ENCODE measurements around the gene CDH5.

CDH5 gene

GRCh38 chr16:66377324-66377723 lies 10.8 kb downstream of the CDH5 start:
- H3K36me3 ChIP-seq (ENCODE audit: insufficient read depth, low read length), result no peaks in the 10 kb centered on the region
- no peaks in the 10 kb centered on the region for H3K27me3 ChIP-seq (ENCODE audit: insufficient read depth, low read length)
- no peak overlapping the region for H3K4me3 ChIP-seq (ENCODE audit: low read length)
- peaks cover 8% of the 10 kb centered on the region for H3K4me1 ChIP-seq (ENCODE audit: insufficient read depth, low read length)
- H3K27ac ChIP-seq (ENCODE audit: low read depth, low read length), result no peak overlapping the region
- no peak overlapping the region for H3K9ac ChIP-seq (ENCODE audit: low read depth, low read length)
- WGBS, result 97% methylated on average over 3 of the region's 3 CpGs
- no peaks in the 10 kb centered on the region for H3K9me3 ChIP-seq (ENCODE audit: insufficient read depth, low read depth, low read length)

DNA sequence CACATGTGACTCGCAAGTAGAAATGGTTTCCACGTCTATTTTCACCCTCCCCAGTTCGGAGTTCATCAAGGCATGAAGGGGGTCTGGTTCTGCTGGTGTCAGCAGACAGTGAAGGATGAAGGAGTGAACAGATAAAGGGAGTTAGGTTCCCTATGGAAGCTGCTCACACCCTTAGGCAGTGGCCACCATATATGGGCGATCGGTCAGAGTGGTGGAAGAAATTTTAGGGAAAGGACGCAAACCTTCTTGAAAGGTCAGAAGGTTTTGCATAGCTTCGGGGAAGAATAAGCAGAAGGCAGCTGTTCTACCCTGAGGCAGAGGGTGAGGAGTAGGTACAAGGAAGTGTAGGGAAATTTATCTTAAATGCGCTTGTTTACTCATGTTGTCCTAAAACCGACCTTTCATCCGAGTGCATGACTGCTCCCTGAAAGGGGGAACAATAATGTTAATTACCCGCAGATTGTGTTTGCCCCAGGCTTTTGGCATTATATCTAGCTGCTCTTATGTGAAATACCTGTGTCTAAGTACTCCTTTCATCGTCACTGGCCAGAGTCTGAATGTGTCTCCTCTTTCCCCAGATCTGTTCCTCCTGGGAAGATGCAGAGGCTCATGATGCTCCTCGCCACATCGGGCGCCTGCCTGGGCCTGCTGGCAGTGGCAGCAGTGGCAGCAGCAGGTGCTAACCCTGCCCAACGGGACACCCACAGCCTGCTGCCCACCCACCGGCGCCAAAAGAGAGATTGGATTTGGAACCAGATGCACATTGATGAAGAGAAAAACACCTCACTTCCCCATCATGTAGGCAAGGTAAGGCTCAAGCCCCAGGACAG lies 12.5 kb downstream of the CDH5 start:
- no peak overlapping the region for H3K4me3 ChIP-seq (ENCODE audit: low read length)
- 90% methylated on average over 18 of the region's 18 CpGs for WGBS
- H3K9ac ChIP-seq (ENCODE audit: low read depth, low read length), result no peak overlapping the region
- no peaks in the 10 kb centered on the region for H3K36me3 ChIP-seq (ENCODE audit: insufficient read depth, low read length)
- no peaks in the 10 kb centered on the region for H3K9me3 ChIP-seq (ENCODE audit: insufficient read depth, low read depth, low read length)
- H3K27me3 ChIP-seq (ENCODE audit: insufficient read depth, low read length), result no peaks in the 10 kb centered on the region
- no peak overlapping the region for H3K27ac ChIP-seq (ENCODE audit: low read depth, low read length)
- peaks cover 18% of the 10 kb centered on the region for H3K4me1 ChIP-seq (ENCODE audit: insufficient read depth, low read length)

- H3K27ac ChIP-seq (ENCODE audit: low read depth, low read length), result no peak overlapping the region
These were observed 13.1 kb downstream of the CDH5 start for GRCh38 chr16:66379571-66379941.

DNA sequence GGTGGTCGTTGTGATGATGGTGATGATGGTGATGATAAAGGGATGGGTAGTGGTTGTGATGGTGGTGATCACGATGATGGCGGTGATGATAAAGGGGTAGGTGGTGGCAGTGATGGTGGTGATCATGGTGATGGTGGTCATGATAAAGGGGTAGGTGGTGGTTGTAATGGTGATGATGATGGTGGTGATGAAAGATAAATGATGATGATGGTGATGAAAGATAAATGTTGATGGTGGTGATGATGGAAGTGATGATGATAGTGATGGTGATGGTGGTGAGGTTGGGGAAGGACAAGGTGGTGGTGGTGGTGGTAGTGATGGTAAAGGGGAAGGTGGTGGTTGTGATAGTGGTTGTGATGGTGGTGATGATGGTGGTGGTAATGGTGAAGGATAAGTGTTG lies 13.9 kb downstream of the CDH5 start:
- Histone ChIP-seq H3K9me3 (ENCODE audit: insufficient read depth, low read depth, low read length) (no peaks in the 10 kb centered on the region), H3K9ac (ENCODE audit: low read depth, low read length) (no peak overlapping the region), H3K27ac (ENCODE audit: low read depth, low read length) (no peak overlapping the region), H3K4me1 (ENCODE audit: insufficient read depth, low read length) (peaks cover 18% of the 10 kb centered on the region), H3K4me3 (ENCODE audit: low read length) (no peak overlapping the region), H3K36me3 (ENCODE audit: insufficient read depth, low read length) (no peaks in the 10 kb centered on the region), H3K27me3 (ENCODE audit: insufficient read depth, low read length) (no peaks in the 10 kb centered on the region)
- WGBS, result 60% methylated on average over 3 of the region's 3 CpGs

More at GRCh38 chr16:66379571-66379941, 13.1 kb downstream of the CDH5 start:
- Histone ChIP-seq H3K36me3 (ENCODE audit: insufficient read depth, low read length) (no peaks in the 10 kb centered on the region), H3K9me3 (ENCODE audit: insufficient read depth, low read depth, low read length) (no peaks in the 10 kb centered on the region), H3K4me1 (ENCODE audit: insufficient read depth, low read length) (peaks cover 18% of the 10 kb centered on the region), H3K4me3 (ENCODE audit: low read length) (no peak overlapping the region), H3K9ac (ENCODE audit: low read depth, low read length) (no peak overlapping the region), H3K27me3 (ENCODE audit: insufficient read depth, low read length) (no peaks in the 10 kb centered on the region)
- WGBS, result 93% methylated on average over 3 of the region's 3 CpGs

DNA sequence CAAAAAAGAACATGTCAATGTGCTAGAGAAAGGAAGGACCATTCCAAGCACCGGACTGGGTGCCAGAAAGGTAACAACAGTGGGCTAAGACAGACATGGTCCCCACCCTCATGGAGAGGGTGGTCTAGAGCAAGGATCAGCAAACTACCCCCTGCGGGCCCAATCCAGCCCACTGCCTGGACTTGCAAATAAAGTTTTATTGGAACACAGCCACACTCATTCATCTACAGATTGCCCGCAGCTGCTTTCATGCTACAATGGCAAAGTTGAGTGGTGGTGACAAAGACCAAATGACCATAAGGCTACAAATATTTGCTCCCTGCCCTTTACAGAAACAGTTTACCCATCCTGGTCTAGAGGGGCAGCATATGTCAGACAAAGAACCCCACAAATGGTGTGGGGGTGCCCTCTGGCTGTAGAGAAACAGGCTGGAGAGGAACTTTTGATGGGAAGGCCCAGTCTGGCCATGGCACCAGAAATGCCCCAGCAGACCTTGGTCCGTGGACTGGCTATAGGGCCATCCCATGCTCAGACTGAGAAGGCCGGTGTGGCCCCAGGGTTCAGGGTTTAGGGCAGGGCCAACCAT lies 15.2 kb downstream of the CDH5 start:
- no peaks in the 10 kb centered on the region for H3K9me3 ChIP-seq (ENCODE audit: insufficient read depth, low read depth, low read length)
- no peak overlapping the region for H3K9ac ChIP-seq (ENCODE audit: low read depth, low read length)
- no peaks in the 10 kb centered on the region for H3K27me3 ChIP-seq (ENCODE audit: insufficient read depth, low read length)
- H3K27ac ChIP-seq (ENCODE audit: low read depth, low read length), result no peak overlapping the region
- WGBS, result 56% methylated on average over 5 of the region's 5 CpGs
- H3K36me3 ChIP-seq (ENCODE audit: insufficient read depth, low read length), result no peaks in the 10 kb centered on the region
- peaks cover 12% of the 10 kb centered on the region; the same call in 1 of the 2 replicates for H3K4me1 ChIP-seq (ENCODE audit: insufficient read depth, low read length)
- no peak overlapping the region for H3K4me3 ChIP-seq (ENCODE audit: low read length)

DNA sequence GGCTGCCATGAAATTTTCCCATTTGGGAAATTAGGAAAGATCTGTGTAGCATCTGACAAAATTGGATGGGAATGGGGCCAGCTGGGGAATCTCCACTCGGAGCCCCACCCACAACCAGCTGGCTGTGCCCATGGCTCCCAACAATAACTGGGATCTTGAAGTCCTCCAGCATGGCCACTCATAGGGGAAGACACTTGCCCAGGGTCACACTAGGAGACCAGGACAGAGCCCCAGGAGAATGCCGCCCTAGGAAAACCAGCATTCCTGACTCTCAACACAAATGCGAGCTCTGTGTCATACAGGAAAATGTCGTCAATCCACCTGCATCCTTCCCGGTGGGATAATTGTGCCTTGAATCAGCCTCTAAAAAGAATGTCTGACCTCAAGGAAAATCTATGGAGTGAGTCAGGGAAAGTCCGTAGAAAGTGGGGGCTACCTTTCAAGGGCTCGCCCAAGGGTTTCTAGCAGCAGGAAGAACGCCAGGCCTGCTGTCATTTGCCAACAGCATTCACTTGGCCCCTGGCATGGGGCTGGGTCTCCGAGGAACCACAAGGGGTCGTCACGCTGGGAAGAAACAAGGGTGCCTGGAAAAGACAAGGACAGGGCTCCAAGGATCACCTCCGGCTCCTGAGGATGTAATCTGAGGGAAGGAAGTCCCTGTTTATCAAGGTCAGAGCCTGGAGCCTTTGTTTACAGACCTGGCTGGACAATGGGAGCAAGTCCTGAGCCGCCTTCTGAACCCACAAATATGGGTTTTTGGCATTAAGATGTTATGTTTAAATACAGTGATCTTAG lies 15.9 kb downstream of the CDH5 start:
- Histone ChIP-seq H3K36me3 (ENCODE audit: insufficient read depth, low read length) (no peaks in the 10 kb centered on the region), H3K4me1 (ENCODE audit: insufficient read depth, low read length) (peaks cover 10% of the 10 kb centered on the region; the same call in 1 of the 2 replicates), H3K9me3 (ENCODE audit: insufficient read depth, low read depth, low read length) (no peaks in the 10 kb centered on the region), H3K4me3 (ENCODE audit: low read length) (no peak overlapping the region), H3K27ac (ENCODE audit: low read depth, low read length) (peak overlapping the region; percentile 37), H3K9ac (ENCODE audit: low read depth, low read length) (no peak overlapping the region; the same call in 1 of the 2 replicates), H3K27me3 (ENCODE audit: insufficient read depth, low read length) (no peaks in the 10 kb centered on the region)
- WGBS, result 72% methylated on average over 13 of the region's 13 CpGs

DNA sequence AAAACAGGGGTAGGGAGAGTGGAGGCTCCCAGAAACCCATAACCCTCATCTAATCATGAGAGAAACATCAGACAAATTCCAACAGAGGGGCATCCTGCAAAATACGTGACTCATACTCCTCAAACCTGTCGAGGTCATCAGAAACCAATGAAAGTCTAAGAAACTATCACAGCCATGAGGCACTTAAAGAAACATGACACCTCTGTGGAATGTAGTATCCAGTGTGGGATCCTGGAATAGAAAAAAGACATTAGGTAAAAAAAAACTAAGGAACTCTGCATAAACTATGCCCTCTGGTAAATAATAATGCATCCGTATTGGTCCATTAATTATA lies 16.4 kb downstream of the CDH5 start:
- 81% methylated on average over 3 of the region's 3 CpGs for WGBS
- H3K27ac ChIP-seq (ENCODE audit: low read depth, low read length), result peak overlapping the region; percentile 37
- H3K9ac ChIP-seq (ENCODE audit: low read depth, low read length), result no peak overlapping the region; the same call in 1 of the 2 replicates
- H3K4me3 ChIP-seq (ENCODE audit: low read length), result no peak overlapping the region
- H3K27me3 ChIP-seq (ENCODE audit: insufficient read depth, low read length), result no peaks in the 10 kb centered on the region
- H3K4me1 ChIP-seq (ENCODE audit: insufficient read depth, low read length), result peaks cover 10% of the 10 kb centered on the region; the same call in 1 of the 2 replicates
- no peaks in the 10 kb centered on the region for H3K9me3 ChIP-seq (ENCODE audit: insufficient read depth, low read depth, low read length)
- no peaks in the 10 kb centered on the region for H3K36me3 ChIP-seq (ENCODE audit: insufficient read depth, low read length)

GRCh38 chr16:66383551-66383950 lies 17.1 kb downstream of the CDH5 start:
- no peaks in the 10 kb centered on the region for H3K36me3 ChIP-seq (ENCODE audit: insufficient read depth, low read length)

GRCh38 chr16:66385415-66385814 lies 18.9 kb downstream of the CDH5 start:
- Histone ChIP-seq H3K9me3 (ENCODE audit: insufficient read depth, low read depth, low read length) (no peaks in the 10 kb centered on the region), H3K9ac (ENCODE audit: low read depth, low read length) (no peak overlapping the region), H3K27ac (ENCODE audit: low read depth, low read length) (no peak overlapping the region), H3K4me3 (ENCODE audit: low read length) (no peak overlapping the region), H3K36me3 (ENCODE audit: insufficient read depth, low read length) (no peaks in the 10 kb centered on the region), H3K27me3 (ENCODE audit: insufficient read depth, low read length) (no peaks in the 10 kb centered on the region), H3K4me1 (ENCODE audit: insufficient read depth, low read length) (peaks cover 10% of the 10 kb centered on the region; the same call in 1 of the 2 replicates)
- 96% methylated on average over 2 of the region's 4 CpGs for WGBS

More at GRCh38 chr16:66383551-66383950, 17.1 kb downstream of the CDH5 start:
- Histone ChIP-seq H3K9me3 (ENCODE audit: insufficient read depth, low read depth, low read length) (no peaks in the 10 kb centered on the region), H3K9ac (ENCODE audit: low read depth, low read length) (no peak overlapping the region), H3K27ac (ENCODE audit: low read depth, low read length) (no peak overlapping the region), H3K27me3 (ENCODE audit: insufficient read depth, low read length) (no peaks in the 10 kb centered on the region), H3K4me3 (ENCODE audit: low read length) (no peak overlapping the region), H3K4me1 (ENCODE audit: insufficient read depth, low read length) (peaks cover 10% of the 10 kb centered on the region; the same call in 1 of the 2 replicates)
- 88% methylated on average over 4 of the region's 4 CpGs for WGBS

DNA sequence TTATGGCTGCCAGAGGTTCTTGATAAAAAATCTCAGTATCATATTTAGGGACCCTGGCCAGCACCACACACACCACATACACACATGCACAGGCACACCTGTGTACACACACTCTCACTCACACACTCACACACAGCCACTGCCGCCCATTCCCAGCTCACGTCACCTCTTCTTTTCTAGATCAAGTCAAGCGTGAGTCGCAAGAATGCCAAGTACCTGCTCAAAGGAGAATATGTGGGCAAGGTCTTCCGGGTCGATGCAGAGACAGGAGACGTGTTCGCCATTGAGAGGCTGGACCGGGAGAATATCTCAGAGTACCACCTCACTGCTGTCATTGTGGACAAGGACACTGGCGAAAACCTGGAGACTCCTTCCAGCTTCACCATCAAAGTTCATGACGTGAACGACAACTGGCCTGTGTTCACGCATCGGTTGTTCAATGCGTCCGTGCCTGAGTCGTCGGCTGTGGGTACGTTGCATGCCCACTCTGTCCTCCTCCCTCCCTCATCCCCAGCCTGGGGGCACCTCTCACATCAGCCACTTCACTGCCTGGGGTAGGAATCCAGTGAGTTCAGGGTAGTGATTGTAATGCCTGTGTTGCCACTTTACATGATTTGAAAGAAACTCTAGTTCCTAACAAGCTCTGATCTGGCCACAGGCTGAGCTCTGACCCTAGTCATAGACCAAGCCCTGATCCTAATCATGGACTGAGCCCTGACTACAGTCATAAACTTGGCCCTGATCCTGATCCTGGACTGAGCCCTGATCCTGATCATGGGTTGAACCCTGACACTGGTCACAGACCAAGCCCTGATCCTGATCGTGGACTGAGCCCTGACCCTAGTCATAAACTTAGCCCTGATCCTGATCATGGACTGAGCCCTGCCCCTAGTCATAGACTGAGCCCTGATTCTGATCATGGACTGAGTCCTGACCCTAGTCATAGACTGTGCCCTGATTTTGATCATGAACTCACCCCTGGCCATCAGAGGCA lies 20.4 kb downstream of the CDH5 start:
- WGBS, result 88% methylated on average over 20 of the region's 20 CpGs
- H3K27me3 ChIP-seq (ENCODE audit: insufficient read depth, low read length), result no peaks in the 10 kb centered on the region
- H3K4me1 ChIP-seq (ENCODE audit: insufficient read depth, low read length), result peaks cover 10% of the 10 kb centered on the region; the same call in 1 of the 2 replicates
- H3K27ac ChIP-seq (ENCODE audit: low read depth, low read length), result no peak overlapping the region
- no peak overlapping the region for H3K9ac ChIP-seq (ENCODE audit: low read depth, low read length)
- H3K36me3 ChIP-seq (ENCODE audit: insufficient read depth, low read length), result no peaks in the 10 kb centered on the region
- H3K4me3 ChIP-seq (ENCODE audit: low read length), result no peak overlapping the region
- no peaks in the 10 kb centered on the region for H3K9me3 ChIP-seq (ENCODE audit: insufficient read depth, low read depth, low read length)
